Activated CD8-positive, alpha-beta memory T cell treated with anti-CD3 and anti-CD28 coated beads for 1 hour (primary cell): ENCODE data around the gene EPB41L5.
"Not testable (repeated sequence)": the region's sequence is repeated elsewhere in the genome, so short reads cannot be mapped to it uniquely, and the experiment has no call there.

Experiments used
- DNase-seq, 2 donors: peaks; one replicate each; pipeline ENCODE4 v3.0.0-alpha.2; 2020; ENCODE audit warnings: low read depth in 1 of 2; ENCODE audit errors: extremely low read depth in 1 of 2

The EPB41L5 gene

GRCh38 chr2:120140866-120141265 lies 128.0 kb downstream of the EPB41L5 start:
- no peak for DNase-seq

DNA sequence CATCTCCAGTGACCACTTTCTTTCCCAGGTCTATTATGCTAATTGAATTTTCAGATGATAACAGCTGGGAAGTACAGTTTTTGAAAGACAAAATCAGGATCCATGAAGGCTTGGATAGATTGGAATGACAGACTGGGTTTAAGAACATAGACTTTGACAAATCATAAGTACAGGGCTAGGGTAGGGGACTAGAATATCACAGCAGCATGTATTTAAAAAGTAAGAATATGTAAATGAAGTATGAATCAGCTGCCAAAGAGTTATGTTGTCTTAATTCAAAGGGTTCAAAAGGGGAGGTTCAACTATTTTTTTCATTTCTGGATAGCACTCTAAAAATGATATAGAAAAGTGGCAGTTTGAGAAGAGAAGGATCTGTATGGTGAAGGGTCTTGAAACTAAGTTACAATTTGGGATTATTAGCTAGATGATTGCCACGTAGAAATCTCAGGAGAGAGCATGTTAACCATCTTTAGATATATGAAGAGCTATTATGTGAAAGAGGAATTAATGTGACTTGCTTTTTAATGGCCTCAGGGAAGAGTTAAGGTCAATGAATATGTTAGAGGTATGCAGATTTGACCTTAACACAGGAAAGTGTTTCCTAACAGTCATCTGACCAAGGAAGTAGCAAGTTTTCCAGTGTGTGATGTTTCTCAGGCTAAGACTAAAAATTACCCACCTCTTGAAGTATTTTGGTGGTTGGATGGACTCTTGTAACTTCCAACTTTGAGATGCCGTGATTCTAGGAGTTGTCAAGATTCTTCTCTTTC lies 128.6 kb downstream of the EPB41L5 start:
- DNase-seq = no peak

DNA sequence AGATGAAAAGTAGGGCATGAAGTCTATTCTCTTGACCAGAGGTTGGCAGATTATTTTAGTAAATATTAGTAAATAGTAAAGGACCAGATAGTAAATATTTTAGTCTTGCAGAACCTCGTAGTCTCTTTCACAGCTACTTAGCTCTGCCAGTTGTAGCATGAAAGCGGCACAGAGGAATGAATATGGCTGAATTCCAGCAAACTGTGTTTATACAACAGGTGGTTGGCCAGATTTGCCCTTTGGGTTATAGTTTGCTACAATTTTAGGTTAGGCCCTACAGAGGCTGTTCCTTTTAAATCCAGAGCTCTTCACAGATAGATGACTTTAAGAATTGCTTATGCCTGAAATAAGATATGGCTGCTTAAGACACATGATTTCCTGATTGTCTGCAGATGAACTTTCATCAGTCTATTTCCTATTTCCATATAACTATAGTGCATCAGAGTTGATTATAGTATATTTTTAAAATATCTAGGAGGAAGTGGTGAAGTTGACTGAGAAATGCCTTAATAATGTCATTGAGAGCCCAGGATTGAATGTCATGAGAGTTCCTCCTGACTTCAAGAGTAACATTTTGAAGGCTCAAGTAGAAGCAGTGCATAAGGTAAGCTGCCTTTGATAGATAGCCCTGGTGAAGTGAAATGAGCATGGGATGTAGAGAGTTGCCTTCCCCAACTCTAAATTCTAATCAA lies 129.8 kb downstream of the EPB41L5 start:
- no peak for DNase-seq

GRCh38 chr2:120148229-120148628 lies 135.4 kb downstream of the EPB41L5 start:
- DNase-seq = no peak

DNA sequence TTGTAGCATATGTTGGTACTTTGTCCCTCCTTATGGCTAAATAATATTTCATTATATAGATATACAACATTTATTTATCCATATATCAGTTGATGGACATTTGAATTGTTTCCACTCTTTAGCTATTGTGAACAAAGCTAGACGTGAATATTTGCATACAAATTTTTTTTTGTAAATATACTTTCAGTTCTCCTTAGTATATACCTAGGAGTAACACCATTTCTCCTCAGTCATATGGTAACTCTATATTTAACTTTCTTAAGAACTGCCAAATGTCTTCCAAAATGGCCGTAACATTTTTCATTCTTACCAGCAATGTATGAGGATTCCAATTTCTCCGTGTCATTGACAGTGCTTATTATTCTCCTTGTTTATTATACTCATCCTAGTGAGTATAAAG lies 135.8 kb downstream of the EPB41L5 start:
- DNase-seq = no peak

GRCh38 chr2:120149406-120149805 lies 136.5 kb downstream of the EPB41L5 start:
- no peak for DNase-seq

DNA sequence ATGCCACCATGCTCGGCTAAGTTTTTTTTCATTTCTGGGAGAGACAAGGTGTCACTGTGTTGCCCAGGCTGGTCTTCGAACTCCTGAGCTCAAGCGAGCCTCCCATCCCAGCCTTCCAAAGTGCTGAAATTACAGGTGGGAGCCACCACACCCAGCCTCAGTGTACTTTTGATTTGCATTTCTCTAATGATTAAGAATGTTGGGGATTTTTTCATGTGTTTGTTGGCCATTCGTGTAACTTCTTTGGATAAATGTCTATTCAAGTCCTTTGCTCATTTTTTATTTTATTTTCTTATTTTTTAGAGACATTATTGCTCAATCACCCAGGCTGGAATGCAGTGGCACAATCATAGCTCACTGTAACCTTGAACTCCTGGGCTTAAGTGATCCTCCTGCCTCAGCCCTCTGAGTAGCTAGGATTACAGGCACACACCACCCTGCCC lies 137.2 kb downstream of the EPB41L5 start:
- no peak for DNase-seq

- no peak for DNase-seq
These were observed 142.4 kb downstream of the EPB41L5 start for GRCh38 chr2:120155308-120155707.

DNA sequence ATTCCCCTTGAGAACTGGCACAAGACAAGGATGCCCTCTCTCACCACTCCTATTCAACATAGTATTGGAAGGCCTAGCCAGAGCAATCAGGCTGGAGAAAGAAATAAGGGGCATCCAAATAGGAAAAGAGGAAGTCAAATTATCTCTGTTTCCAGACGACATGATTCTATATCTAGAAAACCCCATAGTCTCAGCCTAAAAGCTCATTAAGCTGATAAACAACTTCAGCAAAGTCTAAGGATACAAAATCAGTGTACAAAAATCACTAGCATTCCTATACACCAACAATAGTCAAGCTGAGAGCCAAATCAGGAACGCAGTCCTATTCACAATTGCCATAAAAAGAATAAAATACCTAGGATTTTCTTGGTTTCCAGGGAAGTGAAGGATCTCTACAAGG lies 145.8 kb downstream of the EPB41L5 start:
- DNase-seq = not testable (repeated sequence)

DNA sequence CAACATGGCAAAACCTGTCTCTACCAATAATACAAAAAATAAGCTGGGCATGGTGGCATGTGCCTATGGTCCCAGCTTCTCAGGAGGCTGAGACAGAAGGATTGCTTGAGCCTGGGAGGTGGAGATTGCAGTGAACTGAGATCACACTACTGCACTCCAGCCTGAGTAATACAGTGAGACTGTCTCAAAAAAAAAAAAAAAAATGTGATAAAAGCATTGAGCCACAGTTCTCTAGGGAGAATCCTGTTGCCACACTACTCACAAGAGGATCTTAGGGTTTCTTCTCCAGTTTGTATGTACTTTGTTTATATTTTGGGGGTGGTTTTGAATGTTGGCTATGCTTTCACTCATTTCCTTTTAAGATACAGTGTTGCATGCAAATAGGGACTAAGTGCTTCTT lies 148.3 kb downstream of the EPB41L5 start:
- no peak for DNase-seq

DNA sequence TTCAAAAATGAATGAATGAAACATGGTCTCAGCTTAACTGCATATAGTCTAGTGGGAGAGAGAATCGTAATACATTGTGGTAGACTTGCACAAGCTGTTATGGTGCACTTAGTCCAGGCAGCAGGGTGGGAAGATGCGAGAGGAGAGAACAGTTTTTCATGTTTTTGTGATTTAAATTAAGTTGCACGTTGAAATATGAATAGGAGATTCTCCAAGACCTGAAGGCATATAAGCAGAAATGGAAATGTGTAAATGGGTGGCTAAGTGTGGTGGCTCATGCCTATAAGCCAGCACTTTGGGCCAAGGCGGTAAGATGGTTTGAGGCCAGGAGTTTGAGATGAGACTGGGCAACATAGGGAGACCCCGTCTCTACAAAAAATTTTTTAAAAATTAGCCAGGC lies 149.8 kb downstream of the EPB41L5 start:
- DNase-seq = no peak

DNA sequence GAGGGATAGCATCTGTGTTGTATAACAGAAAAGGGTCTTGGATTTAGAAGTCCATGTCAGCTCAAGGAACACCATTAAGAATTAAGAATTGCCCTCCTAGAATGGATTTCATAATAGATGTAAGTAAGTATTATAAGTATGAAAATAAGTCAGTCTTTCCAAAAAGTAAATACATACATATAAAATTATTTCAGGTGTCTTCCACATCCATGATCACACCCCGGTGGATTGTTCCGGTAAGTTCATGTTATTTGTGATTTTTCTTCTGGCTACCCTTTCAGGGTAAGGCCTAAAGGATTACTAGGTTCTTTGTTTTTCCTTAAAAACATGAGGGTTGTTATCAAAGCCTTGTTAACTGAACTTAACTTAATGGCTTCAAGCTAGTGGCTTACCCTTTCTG lies 154.4 kb downstream of the EPB41L5 start:
- DNase-seq = no peak

GRCh38 chr2:120169020-120169419 lies 156.1 kb downstream of the EPB41L5 start:
- DNase-seq = no peak

GRCh38 chr2:120174963-120175581 lies 162.2 kb downstream of the EPB41L5 start:
- DNase-seq = no peak

DNA sequence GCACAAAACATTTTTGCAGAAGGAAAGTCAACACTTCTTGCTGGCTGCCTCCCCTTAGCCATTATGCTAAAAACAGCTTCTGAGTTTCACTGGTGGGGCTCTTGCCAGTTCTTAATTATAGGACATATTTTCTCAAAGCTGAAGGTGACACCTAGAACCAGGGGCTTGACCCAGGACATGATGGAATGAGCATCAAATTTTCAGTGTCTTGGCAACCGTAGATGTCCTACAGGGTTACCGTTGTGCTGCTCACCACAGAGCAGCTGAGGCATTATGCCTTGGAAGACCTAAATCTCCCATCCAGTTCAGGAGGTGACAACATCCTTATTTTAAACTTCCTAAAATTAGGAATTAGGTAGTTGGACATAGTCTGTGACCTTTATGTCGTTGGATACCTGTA lies 163.6 kb downstream of the EPB41L5 start:
- no peak for DNase-seq

GRCh38 chr2:120177001-120177621 lies 164.2 kb downstream of the EPB41L5 start:
- DNase-seq = peak; percentile 48 to 61

- no peak for DNase-seq
These were observed 165.1 kb downstream of the EPB41L5 start for GRCh38 chr2:120177973-120178372.

- DNase-seq = no peak
These were observed 166.5 kb downstream of the EPB41L5 start for GRCh38 chr2:120179396-120179795.

GRCh38 chr2:120180066-120180465 lies 167.2 kb downstream of the EPB41L5 start:
- no peak for DNase-seq

DNA sequence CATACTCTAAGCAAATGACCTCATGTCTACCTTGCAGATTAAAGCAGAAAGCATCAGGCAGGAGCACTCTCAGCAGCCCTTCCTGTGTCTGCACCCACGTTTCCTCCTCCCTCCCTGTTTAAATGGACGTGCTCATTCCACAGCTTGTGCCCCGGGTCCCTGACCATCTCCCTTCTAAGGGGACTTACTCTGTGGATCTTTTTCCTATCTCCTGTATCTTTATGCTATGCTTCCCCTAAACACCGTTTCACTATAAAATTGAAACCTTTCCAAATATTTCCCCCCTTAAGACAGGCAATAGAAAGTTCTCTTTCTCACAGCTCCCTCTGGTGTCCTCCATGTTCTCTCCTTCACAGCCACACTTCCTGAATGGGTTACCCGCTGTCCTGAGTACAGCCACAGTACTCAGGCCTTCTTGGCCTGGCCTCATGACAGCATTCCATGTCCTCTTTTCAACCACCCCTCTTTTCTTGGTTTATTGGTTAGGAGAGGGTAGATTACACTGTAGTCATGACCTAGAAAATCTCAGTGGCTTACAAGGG lies 169.2 kb downstream of the EPB41L5 start:
- no peak for DNase-seq

- no peak for DNase-seq
These were observed 176.3 kb downstream of the EPB41L5 start for GRCh38 chr2:120189189-120189588.
